HepG2 (cell line): ENCODE results near the gene DKKL1. TPM values are rescaled to one million over a fixed set of nuclear protein-coding genes. Genes with fewer than 3 reads are reported as not detected.
A peak's percentile ranks its signal among the peaks of the same experiment; 100 is the strongest.

Source experiments
- CHD2 ChIP-seq: IDR thresholded peaks from 2 replicates; pipeline ENCODE4 v1.6.1; 2011; ENCODE audit warnings: low read depth, low read length, improper control_type of control experiment
- CREBL2 ChIP-seq: sonication (generic); formaldehyde crosslinking; IDR thresholded peaks from 2 replicates; pipeline ENCODE4 v1.8.1; 2023; ENCODE audit warnings: missing genetic modification reagents, mild to moderate bottlenecking, borderline replicate concordance
- EZH2 ChIP-seq: conservative IDR thresholded peaks from 2 replicates; pipeline ENCODE4 v1.6.1; 2012; ENCODE audit warnings: mild to moderate bottlenecking, low read depth, low read length, moderate library complexity
- IRF9 ChIP-seq: sonication (generic); formaldehyde crosslinking; IDR thresholded peaks from 2 replicates; pipeline ENCODE4 v1.8.0; 2022; ENCODE audit warnings: missing genetic modification reagents, mild to moderate bottlenecking, borderline replicate concordance
- NR0B2 ChIP-seq: sonication (generic); formaldehyde crosslinking; IDR thresholded peaks from 2 replicates; pipeline ENCODE4 v1.4.0; 2020; ENCODE audit warnings: mild to moderate bottlenecking, missing genetic modification reagents
- NR2F2 ChIP-seq: IDR thresholded peaks from 2 replicates; pipeline ENCODE4 v1.6.1; 2012; ENCODE audit warnings: low read depth, inconsistent platforms, borderline replicate concordance
- SRSF4 ChIP-seq: fragments of 200-400 bp; formaldehyde crosslinking; IDR thresholded peaks from one replicate; pipeline ENCODE4 v1.6.1; 2018; ENCODE audit warnings: mild to moderate bottlenecking, low read depth, low read length, moderate library complexity; ENCODE audit not compliant: poor library complexity, severe bottlenecking
- TIGD3 ChIP-seq: sonication (generic); formaldehyde crosslinking; IDR thresholded peaks from 2 replicates; pipeline ENCODE4 v1.5.1; 2020; ENCODE audit warnings: mild to moderate bottlenecking, missing genetic modification reagents, borderline replicate concordance
- YY1 ChIP-seq: IDR thresholded peaks from 2 replicates; pipeline ENCODE4 v1.6.1; 2011; ENCODE audit warnings: low read length, low read depth, moderate library complexity, mild to moderate bottlenecking; ENCODE audit not compliant: insufficient read depth, insufficient replicate concordance
- ZBED4 ChIP-seq: sonication (generic); formaldehyde crosslinking; IDR thresholded peaks from 2 replicates; pipeline ENCODE4 v1.4.0; 2020; ENCODE audit warnings: missing genetic modification reagents, borderline replicate concordance
- ZBTB4 ChIP-seq: sonication (generic); formaldehyde crosslinking; IDR thresholded peaks from 2 replicates; pipeline ENCODE4 v1.4.0; 2020; ENCODE audit warnings: missing genetic modification reagents, mild to moderate bottlenecking, borderline replicate concordance
- ZC3H4 ChIP-seq: sonication (generic); formaldehyde crosslinking; IDR thresholded peaks from 2 replicates; pipeline ENCODE4 v1.4.0; 2020; ENCODE audit warnings: missing genetic modification reagents, borderline replicate concordance
- ZFX ChIP-seq: sonication (generic); formaldehyde crosslinking; IDR thresholded peaks from 2 replicates; pipeline ENCODE4 v1.4.0; 2020; ENCODE audit warnings: mild to moderate bottlenecking, low read depth, missing genetic modification reagents, moderate library complexity
- ZFYVE20 ChIP-seq: sonication (generic); formaldehyde crosslinking; IDR thresholded peaks from 2 replicates; pipeline ENCODE4 v1.8.0; 2023; ENCODE audit warnings: low read depth, mild to moderate bottlenecking, moderate library complexity, missing genetic modification reagents, borderline replicate concordance
- ZNF12 ChIP-seq: sonication (generic); formaldehyde crosslinking; IDR thresholded peaks from 2 replicates; pipeline ENCODE4 v1.5.0; 2020; ENCODE audit warnings: missing genetic modification reagents
- ZNF546 ChIP-seq: sonication (generic); formaldehyde crosslinking; conservative IDR thresholded peaks from 2 replicates; pipeline ENCODE4 v1.8.1; 2023; ENCODE audit warnings: mild to moderate bottlenecking, missing genetic modification reagents
- ZNF550 ChIP-seq: sonication (generic); formaldehyde crosslinking; IDR thresholded peaks from 2 replicates; pipeline ENCODE4 v1.4.0; 2020; ENCODE audit warnings: mild to moderate bottlenecking, missing genetic modification reagents, borderline replicate concordance
- polyA plus RNA-seq, 8 experiments: library from polyadenylated mRNA; depleted of rRNA in 3 of 8; stranded (reverse) in 7 of 8; unstranded in 1 of 8; fragments of >200 nt; fragmentation: Illumina TruSeq in 4 of 8; extraction: Trizol in 4 of 8; gene quantifications; 2 replicates each; pipeline versions ENCODE4 v1.2.1 to v1.2.3, GENCODE V29; 2011 to 2016; ENCODE audit warnings: low read depth in 4 of 8, missing spikeins in 1 of 8, mixed read lengths in 1 of 8; ENCODE audit not compliant: insufficient read depth in 1 of 8
- total RNA-seq, 5 experiments: library from RNA; depleted of rRNA; stranded (reverse); fragments of >200 nt; fragmentation: Illumina TruSeq; extraction: Trizol; gene quantifications; 2 replicates each; pipeline ENCODE4 v1.2.3, GENCODE V29; 2016; ENCODE audit warnings: low read depth in 1 of 5

Gene DKKL1
- total and polyA plus RNA-seq, 2 of the 13 experiments (the other 11 are each of a cell fraction or from before 2014, with no cell fraction given): 0.30 to 0.31 TPM

- TF ChIP-seq ZFYVE20 (CRISPR knock-in tag) (no peak), YY1 (no peak), ZC3H4 (CRISPR knock-in tag) (no peak), ZBTB4 (no peak), IRF9 (CRISPR knock-in tag) (no peak), SRSF4 (no peak), ZNF550 (CRISPR knock-in tag) (no peak), CREBL2 (CRISPR knock-in tag) (no peak), ZNF546 (CRISPR knock-in tag) (no peak), ZFX (CRISPR knock-in tag) (peak; percentile 47; the same call in 1 of the 2 replicates), ZBED4 (CRISPR knock-in tag) (no peak), NR0B2 (CRISPR knock-in tag) (no peak), ZNF12 (CRISPR knock-in tag) (no peak), EZH2 (no peak), NR2F2 (no peak), CHD2 (no peak), TIGD3 (CRISPR knock-in tag) (no peak)
Measured at GRCh38 chr19:49363268-49364082, at the start of gene DKKL1 (continued).
